Esophagus squamous epithelium (tissue), 5 donors: ENCODE results near the gene FOSB. TPM values are rescaled to one million over a fixed set of nuclear protein-coding genes. Genes with fewer than 3 reads are reported as not detected.

ENCODE experiments used
- DNase-seq: peaks from one replicate; lab custom pipeline; 2025; lab: John Stamatoyannopoulos, UW
- H3K27ac ChIP-seq, 4 donors: fragments of 200-600 bp; sonication (generic); one replicate each; pipeline ENCODE4 v1.5.1; 2016 to 2019; ENCODE audit warnings: mild to moderate bottlenecking in 1 of 4
- H3K27me3 ChIP-seq, 4 donors: fragments of 200-600 bp; sonication (generic); 1 replicate in 3 of 4; 2 replicates in 1 of 4; pipeline versions ENCODE4 v1.5.1 to v1.6.0; 2017 to 2021; ENCODE audit warnings: antibody characterized with exemption in 1 of 4
- H3K36me3 ChIP-seq, 3 donors: fragments of 200-600 bp; sonication (generic); one replicate each; pipeline ENCODE4 v1.5.1; 2016 to 2019
- H3K4me1 ChIP-seq, 3 donors: fragments of 200-600 bp; sonication (generic); one replicate each; pipeline ENCODE4 v1.5.1; 2017 to 2019
- H3K4me3 ChIP-seq, 4 donors: fragments of 200-600 bp; sonication (generic); 1 replicate in 3 of 4; 2 replicates in 1 of 4; pipeline ENCODE4 v1.5.1; 2016 to 2019; ENCODE audit warnings: mild to moderate bottlenecking in 2 of 4, moderate library complexity in 1 of 4
- H3K9me3 ChIP-seq, 3 donors: fragments of 200-600 bp; sonication (generic); one replicate each; pipeline ENCODE4 v1.5.1; 2016 to 2019
- CTCF ChIP-seq, 6 experiments: fragments of 450-650 bp in 4 of 6; fragments of 200-600 bp in 2 of 6; sonication (generic) in 2 of 6; IDR thresholded peaks; one replicate each; pipeline ENCODE4 v1.5.1; 2016 to 2019; ENCODE audit warnings: antibody characterized with exemption in 6 of 6, mild to moderate bottlenecking in 4 of 6, moderate library complexity in 4 of 6
- POLR2A ChIP-seq, 4 donors: fragments of 450-650 bp; IDR thresholded peaks; one replicate each; pipeline ENCODE4 v1.6.1; 2017; ENCODE audit warnings: antibody characterized with exemption in 4 of 4, mild to moderate bottlenecking in 4 of 4, moderate library complexity in 3 of 4
- WGBS, 2 donors: methylation state at CpG; one replicate each; pipeline ENCODE4 v1.1.5; 2018; 5-methylcytosine and 5-hydroxymethylcytosine counted together
- intact Hi-C: fragments of 100-400 bp; cut with DNase I; formaldehyde crosslinking; loops from one replicate; pipeline ENCODE4 v1.15.0; 2022
- total RNA-seq, 4 donors: library from RNA; depleted of rRNA; stranded (reverse); fragments of >200 nt; gene quantifications; one replicate each; pipeline ENCODE4 v1.1.0, GENCODE V29; 2016
- donor health status: DM: yes; HTN: yes; CAD: no.

Gene FOSB
- total RNA-seq, 4 donors from 2014 or later: 1.7 to 4.6 (median 2.5) TPM

DNA sequence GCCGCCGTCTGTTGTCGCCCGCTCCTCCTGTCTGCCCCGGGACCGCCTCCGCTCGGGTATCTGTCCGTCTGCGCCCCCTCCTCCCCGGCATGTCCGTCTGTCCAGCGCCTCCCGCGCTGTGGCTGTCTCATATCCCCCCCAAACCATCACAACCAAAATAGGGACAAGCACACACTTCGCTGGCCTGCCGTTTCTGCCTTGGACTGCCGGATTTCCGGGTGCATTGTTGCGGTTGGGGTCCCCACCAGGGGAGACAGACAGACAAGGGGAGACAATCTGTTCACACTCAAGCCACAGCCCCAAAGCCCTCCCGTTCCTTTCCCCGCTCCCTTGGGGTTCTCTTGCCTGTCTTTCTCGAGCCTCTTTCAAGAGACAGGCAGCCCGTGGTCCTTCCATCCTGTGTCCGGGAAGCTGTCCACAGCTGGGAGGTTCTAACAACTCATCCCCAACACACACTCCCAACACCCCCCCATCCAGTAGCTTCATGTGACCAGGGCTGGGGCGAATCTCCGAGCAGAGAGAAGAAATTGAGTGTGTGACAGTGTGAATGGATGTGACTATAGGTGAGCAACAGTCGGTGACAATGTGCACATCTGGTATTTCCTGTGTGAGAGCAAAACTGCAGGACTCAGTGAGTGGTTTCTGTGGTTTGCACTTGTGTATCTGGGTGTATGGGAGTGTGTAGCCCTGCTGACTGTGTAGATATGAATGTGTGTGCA, 16.5 kb upstream of the FOSB start:
- H3K4me1 ChIP-seq: peaks cover 38 to 87% (median 59%) of the 10 kb centered on the region in 3 donors
- WGBS, 2 donors: 1 to 5% methylated on average over 13 to 15 of the region's 28 CpGs
- H3K4me3 ChIP-seq: peak overlapping the region; percentile 43 to 84 (median 62)
- no peaks in the 10 kb centered on the region for H3K36me3 ChIP-seq
- intact Hi-C loops: no loop called here
- H3K27me3 ChIP-seq: no peaks in the 10 kb centered on the region
- peak overlapping the region; percentile 88 to 98 (median 94) for H3K27ac ChIP-seq
- H3K9me3 ChIP-seq: no peaks in the 10 kb centered on the region
- DNase-seq: no peak
- TF ChIP-seq CTCF (IDR thresholded peaks at IDR 0.05) (no peak), POLR2A (IDR thresholded peaks at IDR 0.05) (no peak)

DNA sequence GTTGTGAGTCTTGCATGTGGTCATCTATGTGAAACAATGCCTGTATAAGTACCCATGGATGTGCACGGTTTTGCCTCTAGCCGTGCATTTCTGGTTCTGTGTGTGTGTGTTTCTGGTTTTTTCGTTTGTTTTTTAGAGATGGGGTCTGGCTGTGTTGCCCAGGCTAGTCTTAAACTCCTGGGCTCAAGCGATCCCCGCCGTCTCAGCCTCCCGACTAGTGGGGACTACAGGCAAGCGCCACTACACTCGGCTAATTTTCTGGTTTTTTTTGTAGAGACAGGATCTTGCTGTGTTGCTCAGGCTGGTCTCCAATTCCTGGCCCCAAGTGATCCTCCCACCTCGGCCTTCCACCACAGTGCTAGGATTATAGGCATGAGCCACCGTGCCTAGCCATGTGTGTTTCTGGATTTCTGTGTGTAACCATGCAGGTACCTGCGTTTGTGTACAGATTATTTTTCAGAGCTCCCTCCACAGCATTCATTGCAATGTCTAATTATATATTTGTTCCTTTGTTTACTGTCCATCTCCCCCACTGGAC, 15.9 kb upstream of the FOSB start:
- H3K27ac ChIP-seq: peak overlapping the region; percentile 88 to 98 (median 94)
- H3K9me3 ChIP-seq: no peaks in the 10 kb centered on the region
- DNase-seq: no peak
- no peaks in the 10 kb centered on the region for H3K36me3 ChIP-seq
- H3K4me3 ChIP-seq: no peak overlapping the region
- H3K4me1 ChIP-seq: peaks cover 34 to 83% (median 56%) of the 10 kb centered on the region in 3 donors
- intact Hi-C loops: no loop called here
- no peaks in the 10 kb centered on the region for H3K27me3 ChIP-seq
- TF ChIP-seq POLR2A (IDR thresholded peaks at IDR 0.05) (no peak), CTCF (IDR thresholded peaks at IDR 0.05) (no peak)
- WGBS, 2 donors: 68 to 78% methylated on average over 11 to 12 of the region's 12 CpGs

GRCh38 chr19:45455707-45456499, 11.9 kb upstream of the FOSB start:
- no peak for DNase-seq
- no peaks in the 10 kb centered on the region for H3K27me3 ChIP-seq
- peak overlapping the region; percentile 75 to 87 (median 86) for H3K27ac ChIP-seq
- H3K36me3 ChIP-seq: no peaks in the 10 kb centered on the region
- H3K4me1 ChIP-seq: peaks cover 23 to 48% (median 27%) of the 10 kb centered on the region in 3 donors
- peak overlapping the region in 3 of 4 donors; percentile 19 to 52 (median 21) for H3K4me3 ChIP-seq
- intact Hi-C loops: no loop called here
- H3K9me3 ChIP-seq: no peaks in the 10 kb centered on the region
- TF ChIP-seq CTCF (IDR thresholded peaks at IDR 0.05): peak in 1 of 6 experiments; percentile 26
- TF ChIP-seq POLR2A (IDR thresholded peaks at IDR 0.05): peak in 2 of 4 donors; percentile 6 to 34
- 7 to 10% methylated on average over 8 to 21 of the region's 27 CpGs for WGBS, 2 donors

- peak overlapping the region; percentile 75 to 87 (median 86) for H3K27ac ChIP-seq
- WGBS, 2 donors: 40 to 50% methylated on average over 2 of the region's 2 CpGs
Measured at GRCh38 chr19:45456500-45456815, 11.3 kb upstream of the FOSB start.

More at GRCh38 chr19:45456500-45456815, 11.3 kb upstream of the FOSB start:
- Histone ChIP-seq H3K4me3 (no peak overlapping the region), H3K36me3 (no peaks in the 10 kb centered on the region), H3K4me1 (peaks cover 18 to 42% (median 22%) of the 10 kb centered on the region in 3 donors), H3K9me3 (no peaks in the 10 kb centered on the region), H3K27me3 (no peaks in the 10 kb centered on the region)
- DNase-seq: no peak
- intact Hi-C loops: no loop called here
- TF ChIP-seq POLR2A (IDR thresholded peaks at IDR 0.05): no peak
- no peak for TF ChIP-seq CTCF (IDR thresholded peaks at IDR 0.05)
